Neural progenitor cell (in vitro differentiated cells): Measurements from ENCODE around the gene HSF2BP. TPM values are rescaled to one million over a fixed set of nuclear protein-coding genes. Genes with fewer than 3 reads are reported as not detected.

Experiments used
- DNase-seq: peaks from one replicate; pipeline ENCODE4 v3.0.0-alpha.2; 2016; ENCODE audit warnings: low spot score
- H2AFZ ChIP-seq: fragments of 200-600 bp; sonication (generic); replicated peaks from 2 replicates; pipeline ENCODE4 v1.6.1; 2016; ENCODE audit warnings: antibody characterized with exemption
- H3F3A ChIP-seq: fragments of 200-600 bp; sonication (generic); 2 replicates; pipeline ENCODE4 v1.6.1; 2016; ENCODE audit warnings: antibody characterized with exemption, low read depth
- H3K27ac ChIP-seq: fragments of 200-600 bp; sonication (generic); 2 replicates; pipeline ENCODE4 v1.5.1; 2016; ENCODE audit warnings: mild to moderate bottlenecking
- H3K27me3 ChIP-seq: fragments of 200-600 bp; sonication (generic); 2 replicates; pipeline ENCODE4 v1.6.1; 2016; ENCODE audit warnings: mild to moderate bottlenecking, moderate library complexity
- H3K36me3 ChIP-seq: fragments of 200-600 bp; sonication (generic); 2 replicates; pipeline ENCODE4 v1.5.1; 2016
- H3K4me1 ChIP-seq: fragments of 200-600 bp; sonication (generic); 2 replicates; pipeline ENCODE4 v1.6.1; 2016; ENCODE audit warnings: mixed run types
- H3K4me2 ChIP-seq: fragments of 200-600 bp; sonication (generic); 2 replicates; pipeline ENCODE4 v1.6.1; 2016
- H3K4me3 ChIP-seq: fragments of 200-600 bp; sonication (generic); 2 replicates; pipeline ENCODE4 v1.5.1; 2016
- H3K79me2 ChIP-seq: fragments of 200-600 bp; sonication (generic); 2 replicates; pipeline ENCODE4 v1.6.1; 2016; ENCODE audit warnings: low read depth
- H3K9ac ChIP-seq: fragments of 200-600 bp; sonication (generic); 2 replicates; pipeline ENCODE4 v1.6.1; 2016
- H3K9me3 ChIP-seq: fragments of 200-600 bp; sonication (generic); 2 replicates; pipeline ENCODE4 v1.5.1; 2016; ENCODE audit warnings: low read depth
- H4K20me1 ChIP-seq: fragments of 200-600 bp; sonication (generic); 2 replicates; pipeline ENCODE4 v1.6.1; 2016; ENCODE audit warnings: low read depth
- H3K27ac Mint-ChIP-seq: 3 replicates; pipeline ENCODE4 v1.8.0; 2021; ENCODE audit warnings: mixed read lengths
- H3K27me3 Mint-ChIP-seq: 2 replicates; pipeline ENCODE4 v1.8.0; 2022; ENCODE audit warnings: low read depth, mild to moderate bottlenecking, inconsistent platforms, moderate library complexity, mixed read lengths; ENCODE audit not compliant: insufficient read depth
- H3K36me3 Mint-ChIP-seq: 3 replicates; pipeline ENCODE4 v1.8.0; 2021; ENCODE audit warnings: mixed read lengths
- H3K4me1 Mint-ChIP-seq: 3 replicates; pipeline ENCODE4 v1.8.0; 2021; ENCODE audit warnings: mixed read lengths
- H3K4me3 Mint-ChIP-seq: 3 replicates; pipeline ENCODE4 v1.8.0; 2021; ENCODE audit warnings: mild to moderate bottlenecking, moderate library complexity, mixed read lengths
- H3K9me3 Mint-ChIP-seq: 3 replicates; pipeline ENCODE4 v1.8.0; 2020; ENCODE audit warnings: mixed read lengths
- EZH2 ChIP-seq: fragments of 200-600 bp; sonication (generic); IDR thresholded peaks from 2 replicates; pipeline ENCODE4 v1.6.1; 2017; ENCODE audit warnings: antibody characterized with exemption, mild to moderate bottlenecking, moderate library complexity
- EZH2phosphoT487 ChIP-seq: fragments of 200-600 bp; sonication (generic); IDR thresholded peaks from 2 replicates; pipeline ENCODE4 v1.6.1; 2017; ENCODE audit warnings: antibody characterized with exemption
- total RNA-seq: library from RNA; depleted of rRNA; stranded (reverse); fragments of >200 nt; gene quantifications from 2 replicates; pipeline ENCODE4 v1.2.3, GENCODE V29; 2015; ENCODE audit warnings: low replicate concordance
- TF ChIP-seq, protein P1 (sequence below): fragments of 200-600 bp; sonication (generic); IDR thresholded peaks from 2 replicates; pipeline ENCODE4 v1.5.1; 2017; ENCODE audit warnings: antibody characterized with exemption, mild to moderate bottlenecking

HSF2BP gene
- total RNA-seq, 1 donor from 2014 or later: 0.71 TPM

DNA sequence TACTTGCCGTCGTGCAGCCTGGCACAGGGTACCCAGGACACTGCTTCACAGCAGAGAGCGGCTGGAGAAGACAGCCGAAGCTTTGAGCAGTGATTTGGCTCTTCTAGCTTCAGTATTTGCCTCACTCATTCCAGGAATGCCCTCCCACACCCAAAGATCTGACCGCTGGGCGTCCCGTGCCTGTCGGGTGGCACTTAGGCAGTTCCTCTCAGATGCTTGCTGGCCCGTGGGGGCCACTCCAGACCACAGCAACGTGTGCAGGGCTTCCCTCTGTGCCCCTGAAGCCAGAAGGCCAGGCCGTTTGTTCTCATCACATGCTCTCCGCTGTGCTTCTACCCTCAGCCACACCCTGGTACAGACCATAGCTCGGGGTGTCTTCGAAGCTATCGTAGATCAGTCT lies 17.1 kb upstream of the HSF2BP start:
- Histone ChIP-seq H2AFZ (no peak overlapping the region), H3K79me2 (peaks cover 23% of the 10 kb centered on the region), H3F3A (peaks cover 4% of the 10 kb centered on the region), H3K4me3 (no peak overlapping the region), H3K4me2 (no peak overlapping the region), H3K9me3 (no peaks in the 10 kb centered on the region), H4K20me1 (peaks cover 3% of the 10 kb centered on the region), H3K9ac (no peak overlapping the region), H3K27me3 (no peaks in the 10 kb centered on the region), H3K27ac (no peak overlapping the region), H3K36me3 (no peaks in the 10 kb centered on the region), H3K4me1 (peaks cover 4% of the 10 kb centered on the region)
- Mint-ChIP-seq H3K9me3 (no peaks in the 10 kb centered on the region), H3K4me1 (no peaks in the 10 kb centered on the region), H3K4me3 (no peak overlapping the region), H3K36me3 (peaks cover 32% of the 10 kb centered on the region), H3K27ac (no peak overlapping the region), H3K27me3 (no peaks in the 10 kb centered on the region)
- no peak for DNase-seq
- TF ChIP-seq EZH2phosphoT487 (no peak), EZH2 (no peak)
- TF ChIP-seq, protein P1, sequence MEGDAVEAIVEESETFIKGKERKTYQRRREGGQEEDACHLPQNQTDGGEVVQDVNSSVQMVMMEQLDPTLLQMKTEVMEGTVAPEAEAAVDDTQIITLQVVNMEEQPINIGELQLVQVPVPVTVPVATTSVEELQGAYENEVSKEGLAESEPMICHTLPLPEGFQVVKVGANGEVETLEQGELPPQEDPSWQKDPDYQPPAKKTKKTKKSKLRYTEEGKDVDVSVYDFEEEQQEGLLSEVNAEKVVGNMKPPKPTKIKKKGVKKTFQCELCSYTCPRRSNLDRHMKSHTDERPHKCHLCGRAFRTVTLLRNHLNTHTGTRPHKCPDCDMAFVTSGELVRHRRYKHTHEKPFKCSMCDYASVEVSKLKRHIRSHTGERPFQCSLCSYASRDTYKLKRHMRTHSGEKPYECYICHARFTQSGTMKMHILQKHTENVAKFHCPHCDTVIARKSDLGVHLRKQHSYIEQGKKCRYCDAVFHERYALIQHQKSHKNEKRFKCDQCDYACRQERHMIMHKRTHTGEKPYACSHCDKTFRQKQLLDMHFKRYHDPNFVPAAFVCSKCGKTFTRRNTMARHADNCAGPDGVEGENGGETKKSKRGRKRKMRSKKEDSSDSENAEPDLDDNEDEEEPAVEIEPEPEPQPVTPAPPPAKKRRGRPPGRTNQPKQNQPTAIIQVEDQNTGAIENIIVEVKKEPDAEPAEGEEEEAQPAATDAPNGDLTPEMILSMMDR: no peak

DNA sequence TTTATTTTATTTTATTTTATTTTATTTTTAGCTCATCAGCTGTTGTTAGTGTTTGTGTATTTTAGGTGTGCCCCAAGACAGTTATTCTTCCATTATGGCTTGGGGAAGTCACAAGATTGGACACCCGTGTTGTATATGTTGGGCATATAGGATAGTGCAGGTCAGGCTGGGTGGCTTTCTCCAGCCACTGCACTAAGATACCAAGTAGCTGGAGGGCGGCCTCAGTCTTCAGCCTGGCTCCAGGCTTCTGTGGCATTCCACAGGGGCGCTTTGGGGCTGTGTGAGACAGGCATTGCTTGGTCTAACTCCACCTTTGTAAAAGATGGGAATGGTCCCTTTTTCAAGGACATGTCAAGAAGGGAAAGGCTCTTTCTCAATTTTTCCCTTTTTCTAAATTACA lies 16.6 kb upstream of the HSF2BP start:
- no peaks in the 10 kb centered on the region for H3K27me3 Mint-ChIP-seq
- peaks cover 32% of the 10 kb centered on the region for H3K36me3 Mint-ChIP-seq
- Histone ChIP-seq H3K27me3 (no peaks in the 10 kb centered on the region), H2AFZ (no peak overlapping the region), H4K20me1 (peaks cover 3% of the 10 kb centered on the region), H3K79me2 (peaks cover 24% of the 10 kb centered on the region), H3F3A (peaks cover 4% of the 10 kb centered on the region), H3K9ac (no peak overlapping the region), H3K4me3 (no peak overlapping the region), H3K9me3 (no peaks in the 10 kb centered on the region), H3K4me1 (peaks cover 4% of the 10 kb centered on the region), H3K4me2 (no peak overlapping the region), H3K36me3 (no peaks in the 10 kb centered on the region), H3K27ac (no peak overlapping the region)
- no peaks in the 10 kb centered on the region for H3K9me3 Mint-ChIP-seq
- H3K4me3 Mint-ChIP-seq: no peak overlapping the region
- DNase-seq: no peak
- no peak overlapping the region for H3K27ac Mint-ChIP-seq
- TF ChIP-seq EZH2: no peak
- TF ChIP-seq, protein P1: no peak
- no peak for TF ChIP-seq EZH2phosphoT487
- H3K4me1 Mint-ChIP-seq: no peaks in the 10 kb centered on the region

DNA sequence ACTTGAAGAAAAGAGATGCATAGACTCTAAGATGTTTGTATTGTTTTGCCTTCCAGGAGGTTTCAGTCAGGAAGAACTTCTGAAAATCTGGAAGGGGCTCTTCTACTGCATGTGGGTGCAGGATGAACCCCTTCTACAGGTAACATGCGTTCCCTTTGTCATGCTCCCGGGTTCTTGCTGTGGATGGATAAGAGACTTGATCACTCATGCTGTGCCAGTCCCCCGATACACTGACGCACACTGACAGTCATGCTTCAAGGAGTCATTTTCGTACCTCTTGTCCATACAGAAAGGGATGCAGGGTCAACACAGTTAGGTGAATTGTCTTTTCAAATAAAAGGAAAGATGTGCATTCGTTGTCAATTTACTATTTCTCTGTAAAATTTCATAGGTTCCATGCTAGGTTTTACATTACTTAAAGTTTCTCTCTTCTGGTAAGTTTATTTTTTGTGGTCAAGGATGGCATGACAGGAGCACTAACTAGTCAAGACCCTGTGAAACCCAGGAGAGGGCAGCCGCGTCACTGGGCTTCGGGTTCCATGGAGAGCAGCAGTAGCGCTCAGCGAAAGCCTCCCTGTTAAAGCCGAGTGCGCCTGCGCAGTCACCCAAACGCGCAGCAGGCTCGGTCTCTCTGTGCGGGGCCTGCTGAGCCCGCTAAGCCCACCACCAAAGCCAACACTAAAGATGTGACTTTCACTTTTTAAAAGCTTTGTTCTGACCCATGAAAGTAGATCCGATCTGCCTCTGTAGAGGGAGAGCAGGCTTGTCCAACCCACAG lies 10.7 kb upstream of the HSF2BP start:
- peaks cover 29% of the 10 kb centered on the region for H3K36me3 Mint-ChIP-seq
- H3K4me1 ChIP-seq: peaks cover 4% of the 10 kb centered on the region
- no peak overlapping the region for H3K9ac ChIP-seq
- H3K79me2 ChIP-seq: peaks cover 58% of the 10 kb centered on the region
- DNase-seq: no peak
- H3K4me2 ChIP-seq: no peak overlapping the region
- no peak overlapping the region for H3K4me3 ChIP-seq
- no peak overlapping the region for H3K27ac ChIP-seq
- H2AFZ ChIP-seq: no peak overlapping the region
- no peaks in the 10 kb centered on the region for H3K36me3 ChIP-seq
- H4K20me1 ChIP-seq: peaks cover 23% of the 10 kb centered on the region
- no peaks in the 10 kb centered on the region for H3K27me3 ChIP-seq
- TF ChIP-seq EZH2phosphoT487 (no peak), EZH2 (no peak)
- TF ChIP-seq, protein P1: no peak
- H3K4me3 Mint-ChIP-seq: no peak overlapping the region
- no peaks in the 10 kb centered on the region for H3K9me3 Mint-ChIP-seq
- no peaks in the 10 kb centered on the region for H3K27me3 Mint-ChIP-seq
- H3K27ac Mint-ChIP-seq: peak overlapping the region; percentile 81
- no peaks in the 10 kb centered on the region for H3K9me3 ChIP-seq
- H3F3A ChIP-seq: peaks cover 4% of the 10 kb centered on the region
- no peaks in the 10 kb centered on the region for H3K4me1 Mint-ChIP-seq
